ENCODE results near the gene DNAH8. TPM values are rescaled to one million over a fixed set of nuclear protein-coding genes. Genes with fewer than 3 reads are reported as not detected.

Gene DNAH8
- total RNA-seq, 1 donor from 2014 or later = 0.24 TPM

- peaks cover 30% of the 10 kb centered on the region for H3K27me3 Mint-ChIP-seq (ENCODE audit: unreplicated experiment)
- DNase-seq (ENCODE audit: extremely low spot score, unreplicated experiment) = no peak
- H3K9me3 Mint-ChIP-seq (ENCODE audit: unreplicated experiment) = no peaks in the 10 kb centered on the region
- TF ChIP-seq CTCF (IDR thresholded peaks at IDR 0.05) = no peak
- H3K36me3 Mint-ChIP-seq (ENCODE audit: unreplicated experiment) = no peaks in the 10 kb centered on the region
- H3K4me3 Mint-ChIP-seq (ENCODE audit: unreplicated experiment) = no peak overlapping the region
- no peaks in the 10 kb centered on the region for H3K4me1 Mint-ChIP-seq (ENCODE audit: unreplicated experiment)
- no peak overlapping the region for H3K27ac Mint-ChIP-seq (ENCODE audit: unreplicated experiment)
Observed at GRCh38 chr6:39043776-39044175, 328.7 kb downstream of the DNAH8 start.

GRCh38 chr6:39044181-39044580, 329.1 kb downstream of the DNAH8 start:
- Mint-ChIP-seq H3K36me3 (ENCODE audit: unreplicated experiment) (no peaks in the 10 kb centered on the region), H3K27ac (ENCODE audit: unreplicated experiment) (no peak overlapping the region), H3K4me1 (ENCODE audit: unreplicated experiment) (no peaks in the 10 kb centered on the region), H3K27me3 (ENCODE audit: unreplicated experiment) (peaks cover 29% of the 10 kb centered on the region), H3K9me3 (ENCODE audit: unreplicated experiment) (no peaks in the 10 kb centered on the region), H3K4me3 (ENCODE audit: unreplicated experiment) (no peak overlapping the region)
- DNase-seq (ENCODE audit: extremely low spot score, unreplicated experiment) = no peak
- no peak for TF ChIP-seq CTCF (IDR thresholded peaks at IDR 0.05)

- peak; percentile 62 for DNase-seq (ENCODE audit: extremely low spot score, unreplicated experiment)
- Mint-ChIP-seq H3K27ac (ENCODE audit: unreplicated experiment) (no peak overlapping the region), H3K4me3 (ENCODE audit: unreplicated experiment) (no peak overlapping the region), H3K36me3 (ENCODE audit: unreplicated experiment) (no peaks in the 10 kb centered on the region), H3K27me3 (ENCODE audit: unreplicated experiment) (peaks cover 50% of the 10 kb centered on the region), H3K9me3 (ENCODE audit: unreplicated experiment) (no peaks in the 10 kb centered on the region), H3K4me1 (ENCODE audit: unreplicated experiment) (no peaks in the 10 kb centered on the region)
- no peak for TF ChIP-seq CTCF (IDR thresholded peaks at IDR 0.05)
Observed at GRCh38 chr6:39047434-39048327, 332.6 kb downstream of the DNAH8 start.

GRCh38 chr6:39048481-39049399, 333.6 kb downstream of the DNAH8 start, which contains the start of gene GLP1R:
TSS of gene GLP1R (plus strand) at chr6:39048781. CDS start at chr6:39048841, 60 bp downstream.
- DNase-seq (ENCODE audit: extremely low spot score, unreplicated experiment) = peak; percentile 83
- Mint-ChIP-seq H3K27me3 (ENCODE audit: unreplicated experiment) (peaks cover 50% of the 10 kb centered on the region), H3K27ac (ENCODE audit: unreplicated experiment) (no peak within 1 kb of the TSS), H3K4me1 (ENCODE audit: unreplicated experiment) (no peaks in the 10 kb centered on the region), H3K36me3 (ENCODE audit: unreplicated experiment) (no peaks in the 10 kb centered on the region), H3K9me3 (ENCODE audit: unreplicated experiment) (no peaks in the 10 kb centered on the region), H3K4me3 (ENCODE audit: unreplicated experiment) (peak within 1 kb of the TSS; percentile 26)
- no peak for TF ChIP-seq CTCF (IDR thresholded peaks at IDR 0.05)
